H54 (cell line): ENCODE data around the gene MEST.

ENCODE experiments used
- DNase-seq: peaks from one replicate; pipeline ENCODE4 v3.0.0; 2011; ENCODE audit warnings: low spot score, mixed read lengths; ENCODE audit not compliant: insufficient read length
- FAIRE-seq: peaks from 3 replicates; lab custom pipeline; 2011; peaks lifted over from hg19 to GRCh38; lab: Jason Lieb, UNC
- POLR2A ChIP-seq: IDR thresholded peaks from 2 replicates; pipeline ENCODE4 v1.6.1; 2011; ENCODE audit warnings: low read depth, mild to moderate bottlenecking, low read length

Gene MEST

GRCh38 chr7:130473289-130473688 is 18.6 kb upstream of the MEST start:
- no peak for DNase-seq
- FAIRE-seq, result no peak
- TF ChIP-seq POLR2A, result no peak

- FAIRE-seq, result no peak
- no peak for TF ChIP-seq POLR2A
- DNase-seq, result no peak
These were observed 18.0 kb upstream of the MEST start for GRCh38 chr7:130473876-130474275.

- no peak for DNase-seq
- FAIRE-seq, result no peak
These were observed 16.1 kb upstream of the MEST start for GRCh38 chr7:130475776-130476175.

GRCh38 chr7:130476297-130477150 is 15.4 kb upstream of the MEST start:
- FAIRE-seq, result no peak
- DNase-seq, result no peak
- no peak for TF ChIP-seq POLR2A

More at GRCh38 chr7:130475776-130476175, 16.1 kb upstream of the MEST start:
- TF ChIP-seq POLR2A, result no peak

GRCh38 chr7:130478991-130479390 is 12.9 kb upstream of the MEST start:
- FAIRE-seq (no peak), DNase-seq (no peak)
- no peak for TF ChIP-seq POLR2A

GRCh38 chr7:130479716-130480400 is 12.0 kb upstream of the MEST start:
- no peak for FAIRE-seq

GRCh38 chr7:130481898-130482297 is 10.0 kb upstream of the MEST start:
- FAIRE-seq (peak; percentile 15), DNase-seq (no peak)
- no peak for TF ChIP-seq POLR2A

More at GRCh38 chr7:130479716-130480400, 12.0 kb upstream of the MEST start:
- no peak for DNase-seq
- TF ChIP-seq POLR2A, result no peak

- no peak for TF ChIP-seq POLR2A
- FAIRE-seq (no peak), DNase-seq (no peak)
These were observed 8.9 kb upstream of the MEST start for GRCh38 chr7:130483031-130483430.

- FAIRE-seq, result no peak
- TF ChIP-seq POLR2A, result no peak
- no peak for DNase-seq
These were observed 6.2 kb upstream of the MEST start for GRCh38 chr7:130485734-130486113.

- no peak for DNase-seq
- FAIRE-seq, result no peak
- no peak for TF ChIP-seq POLR2A
These were observed 5.6 kb upstream of the MEST start for GRCh38 chr7:130486114-130486953.

- FAIRE-seq (no peak), DNase-seq (no peak)
- no peak for TF ChIP-seq POLR2A
These were observed 4.9 kb upstream of the MEST start for GRCh38 chr7:130486954-130487436.

GRCh38 chr7:130488392-130489139 is 3.3 kb upstream of the MEST start:
- TF ChIP-seq POLR2A, result no peak
- FAIRE-seq (no peak), DNase-seq (no peak)
